NCI-H1930 (cell line): Measurements from ENCODE around the gene AGXT.

Experiments
- DNase-seq, 2 experiments: peaks; one replicate each; lab custom pipeline; 2025; lab: John Stamatoyannopoulos, UW

AGXT gene

DNA sequence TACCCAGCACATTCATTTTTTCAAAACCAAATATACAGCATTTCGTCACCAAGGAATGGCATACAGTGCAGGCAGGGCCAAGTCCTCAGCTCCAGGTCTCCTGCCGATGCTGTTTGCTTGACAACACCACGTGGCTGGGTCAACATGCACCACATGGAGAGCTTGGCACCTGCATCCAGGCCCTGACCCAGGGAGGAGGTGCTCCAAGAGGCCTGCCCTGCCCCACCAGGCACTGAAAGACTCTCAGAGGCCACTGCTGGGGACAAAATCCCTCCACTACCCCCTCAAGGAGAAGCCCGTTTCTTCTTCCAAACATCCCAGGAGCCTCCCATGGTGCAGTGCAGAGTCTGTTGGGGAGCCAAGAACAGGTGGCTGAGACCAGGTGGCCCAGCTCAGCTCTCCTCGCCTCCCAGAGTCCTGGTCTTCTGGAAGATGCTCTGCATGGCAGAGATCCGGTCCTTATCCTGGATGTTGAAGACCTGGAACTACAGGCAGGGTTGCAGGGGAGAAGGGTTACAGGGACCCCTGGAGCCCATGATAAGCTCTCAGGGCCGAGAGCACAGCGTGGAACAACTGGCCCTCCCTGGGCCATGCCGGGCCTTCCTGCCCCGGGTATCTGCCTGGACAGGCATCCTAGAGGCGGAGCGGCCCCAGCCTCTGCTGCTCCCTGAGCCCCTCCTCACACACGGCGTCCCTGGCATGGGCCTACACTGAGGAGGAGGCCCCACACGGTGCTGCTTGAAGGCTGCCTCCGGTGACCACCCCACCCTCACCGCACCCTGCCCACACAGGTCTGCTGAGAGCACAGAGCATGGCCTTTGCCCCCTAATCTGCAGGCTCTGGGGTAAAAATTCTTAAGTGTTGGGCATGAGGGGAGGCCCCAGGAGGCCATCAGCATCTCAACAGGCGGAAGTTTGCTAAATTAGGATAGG is 18.3 kb downstream of the AGXT start:
- no peak for DNase-seq

DNA sequence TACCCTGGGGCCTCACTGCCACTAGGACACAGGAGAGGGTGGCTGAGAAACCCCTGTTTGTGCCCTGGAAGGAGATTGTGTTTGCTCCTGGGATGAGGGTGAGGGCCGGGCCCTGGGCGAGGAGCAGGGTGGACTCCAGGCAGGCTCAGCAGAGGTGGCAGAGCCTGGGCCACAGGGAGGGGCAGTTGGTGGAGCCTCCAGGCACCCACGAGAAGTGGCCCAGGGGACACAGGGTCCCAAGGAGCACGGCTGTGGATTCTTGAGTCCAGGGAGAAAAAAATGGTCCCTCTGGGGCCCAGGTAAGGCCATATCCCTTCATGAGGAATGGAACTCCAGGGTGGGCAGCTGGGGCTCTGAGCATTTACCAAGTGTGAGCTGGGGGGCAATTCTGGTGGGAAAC is 19.0 kb downstream of the AGXT start:
- no peak for DNase-seq

DNA sequence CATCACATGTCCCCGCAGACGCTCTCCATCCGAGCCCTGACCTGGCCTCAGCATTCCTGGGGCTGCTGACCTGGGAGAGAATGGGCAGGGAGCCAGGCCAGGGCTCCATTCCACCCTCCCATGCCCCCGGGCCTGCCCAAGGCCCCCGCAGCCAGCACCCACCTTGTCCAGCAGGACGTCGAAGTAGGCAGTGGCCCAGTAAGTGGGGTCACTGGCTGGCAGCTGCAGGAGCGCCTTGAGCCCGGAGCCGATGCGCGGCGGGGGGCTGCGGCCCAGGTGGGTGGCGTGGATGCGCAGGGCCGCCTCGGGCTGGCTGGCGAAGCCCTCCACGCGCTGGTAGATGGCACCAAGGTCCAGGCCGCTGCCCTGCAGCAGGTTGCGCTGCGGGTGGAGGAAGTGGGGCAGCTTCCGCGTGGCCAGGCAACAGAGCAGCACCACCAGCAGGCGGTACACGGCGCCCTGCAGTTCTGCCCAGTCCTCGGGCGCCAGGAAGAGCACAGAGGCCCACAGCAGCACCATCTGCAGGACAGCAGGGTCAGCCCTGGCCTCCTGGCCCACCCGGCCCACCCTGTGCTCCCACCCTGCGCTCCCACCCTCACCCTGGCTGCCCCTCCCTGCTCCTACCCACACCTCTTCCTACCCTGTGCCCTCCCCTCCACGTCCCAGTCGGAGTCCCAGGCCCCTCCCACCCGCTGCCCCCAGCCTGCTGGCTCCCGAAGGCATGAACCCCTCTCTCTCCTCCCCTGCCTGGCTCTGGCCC is 19.7 kb downstream of the AGXT start:
- DNase-seq = no peak

DNA sequence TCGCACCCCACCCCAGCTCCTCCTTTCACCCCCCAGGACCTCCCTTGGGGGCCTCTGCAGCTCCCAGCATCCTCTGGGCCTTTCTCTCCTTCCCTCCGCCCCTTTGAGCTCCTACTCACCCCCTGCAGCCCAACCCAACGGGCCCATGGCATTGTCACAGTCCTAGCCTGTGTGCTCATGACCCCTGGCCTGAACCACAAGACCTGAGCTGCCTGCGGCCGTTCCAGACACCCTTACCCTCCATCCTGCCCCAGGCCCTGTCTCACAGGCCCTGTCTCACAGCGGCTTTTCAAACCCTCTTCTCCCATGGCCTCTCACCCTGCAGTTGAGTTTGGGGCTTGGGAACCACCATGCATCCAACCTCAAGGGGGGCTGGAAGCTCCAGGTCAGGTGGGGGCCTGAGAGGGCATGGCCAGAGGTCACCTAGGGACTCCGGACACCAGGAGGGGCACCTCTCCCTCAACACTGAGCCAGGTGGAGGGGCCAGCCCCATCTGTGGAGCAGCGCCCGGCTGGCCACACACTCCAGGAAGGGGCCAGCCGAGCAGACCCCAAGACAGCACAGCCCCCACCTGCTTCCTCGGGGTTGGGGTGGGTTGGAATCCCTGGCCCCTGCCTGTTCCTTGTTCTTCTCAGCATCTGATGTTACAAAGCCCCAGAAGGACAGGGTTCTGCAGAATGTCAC is 20.4 kb downstream of the AGXT start:
- no peak for DNase-seq

GRCh38 chr2:240889601-240890560 is 21.3 kb downstream of the AGXT start:
- no peak for DNase-seq

GRCh38 chr2:240890691-240891090 is 22.1 kb downstream of the AGXT start:
- no peak for DNase-seq

DNA sequence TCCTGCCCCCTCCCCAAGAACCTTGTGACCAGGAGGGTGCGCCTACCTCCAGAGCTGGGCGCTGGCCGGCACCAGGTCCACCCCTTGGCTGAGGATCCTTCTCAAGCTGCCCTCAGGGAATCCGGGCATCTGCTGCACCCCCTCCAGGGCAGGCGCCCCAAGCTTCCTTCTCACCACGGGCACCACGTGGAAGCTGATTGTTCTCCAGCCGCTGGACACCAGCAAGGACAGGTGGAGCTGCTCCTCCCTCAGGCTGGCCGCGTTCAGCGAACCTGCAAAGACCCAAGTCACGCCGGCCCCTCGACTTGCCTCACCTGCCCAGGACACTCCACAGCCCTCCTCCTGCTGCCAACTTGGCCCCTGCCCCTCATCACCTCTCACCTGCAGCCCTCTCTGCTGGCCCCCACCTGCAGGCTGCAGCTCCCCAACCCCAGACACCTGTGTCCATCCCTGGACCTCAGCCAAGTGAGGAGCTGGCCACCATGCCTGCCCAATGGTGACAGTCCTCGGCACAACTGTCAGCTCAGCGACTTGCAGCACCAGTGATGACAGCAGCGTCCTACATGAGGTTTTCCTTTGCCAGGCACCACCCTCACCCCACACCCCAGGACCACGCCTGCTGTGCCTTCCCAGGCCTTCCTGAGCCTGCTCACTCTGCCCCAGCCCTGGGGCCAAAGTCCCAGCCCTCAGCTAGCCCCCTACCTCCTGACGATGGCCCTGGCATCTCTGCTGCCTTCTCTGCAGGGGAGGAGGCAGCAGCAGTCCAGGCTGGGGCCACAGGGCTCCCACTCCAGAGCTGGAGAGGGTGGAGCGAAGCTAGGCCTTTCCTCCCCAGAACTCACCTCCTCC is 23.1 kb downstream of the AGXT start:
- DNase-seq = no peak

GRCh38 chr2:240892356-240892755 is 23.7 kb downstream of the AGXT start:
- no peak for DNase-seq

DNA sequence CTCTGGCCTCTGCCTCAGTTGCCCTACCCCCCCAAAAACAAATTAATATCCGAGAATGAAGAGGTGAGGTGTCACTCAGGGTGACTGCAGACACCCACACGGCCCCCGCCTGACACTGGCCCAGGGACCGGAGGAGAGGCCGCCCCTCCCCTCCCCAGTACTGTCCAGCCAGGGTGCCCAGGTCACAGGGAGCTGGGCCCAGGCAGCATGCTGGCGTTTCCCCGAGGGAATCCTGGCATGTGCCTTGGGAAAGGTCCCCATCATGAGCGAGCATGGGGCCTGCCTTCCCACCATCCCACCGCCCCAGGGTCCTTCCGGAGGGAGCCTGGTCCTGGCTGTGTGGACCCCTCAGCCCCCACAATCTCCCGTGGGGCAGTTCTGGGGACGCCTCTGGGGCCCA is 24.3 kb downstream of the AGXT start:
- no peak for DNase-seq

DNA sequence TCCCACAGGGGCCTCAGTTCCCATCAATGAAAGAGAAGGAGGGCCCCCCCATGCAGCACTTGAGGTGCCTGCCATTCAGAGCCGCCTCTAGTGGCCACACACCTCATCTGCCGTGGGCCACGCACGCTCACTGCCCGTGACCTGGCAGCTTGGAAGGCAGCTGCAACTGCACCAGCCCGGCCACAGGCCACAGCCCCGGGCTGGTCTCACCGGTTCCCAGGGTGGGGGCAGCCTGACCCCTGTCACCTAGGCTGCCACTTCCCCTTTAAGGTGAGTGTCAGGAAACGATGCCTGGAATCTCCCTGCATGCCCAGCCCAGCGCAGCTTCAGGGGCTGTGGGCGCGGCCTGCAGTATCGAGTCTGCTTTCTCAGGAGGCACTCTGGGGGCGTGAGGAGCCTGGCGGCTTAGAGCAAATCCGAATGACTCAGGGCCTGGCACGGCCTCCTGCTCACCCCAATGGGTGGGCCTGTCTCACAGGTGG is 24.8 kb downstream of the AGXT start:
- DNase-seq = no peak

DNA sequence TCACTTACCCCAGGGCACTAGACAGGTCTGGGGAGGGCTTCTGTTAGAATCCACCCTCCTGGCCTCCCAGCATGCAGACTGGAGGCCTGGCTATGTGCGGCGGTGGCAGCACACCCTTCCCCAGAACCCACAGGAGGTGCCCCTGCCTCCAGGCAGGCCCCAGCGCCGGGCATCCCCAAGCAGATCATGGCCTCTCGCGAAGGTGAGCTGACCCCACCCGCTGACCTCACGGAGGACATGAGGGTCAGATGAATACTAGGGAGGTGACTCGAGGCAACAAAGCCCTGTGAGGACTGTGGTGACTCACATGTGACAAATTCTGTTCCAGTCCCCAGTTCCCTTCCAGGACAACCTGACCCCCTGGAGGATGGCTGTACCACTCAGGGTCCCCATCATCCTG is 25.4 kb downstream of the AGXT start:
- no peak for DNase-seq

DNA sequence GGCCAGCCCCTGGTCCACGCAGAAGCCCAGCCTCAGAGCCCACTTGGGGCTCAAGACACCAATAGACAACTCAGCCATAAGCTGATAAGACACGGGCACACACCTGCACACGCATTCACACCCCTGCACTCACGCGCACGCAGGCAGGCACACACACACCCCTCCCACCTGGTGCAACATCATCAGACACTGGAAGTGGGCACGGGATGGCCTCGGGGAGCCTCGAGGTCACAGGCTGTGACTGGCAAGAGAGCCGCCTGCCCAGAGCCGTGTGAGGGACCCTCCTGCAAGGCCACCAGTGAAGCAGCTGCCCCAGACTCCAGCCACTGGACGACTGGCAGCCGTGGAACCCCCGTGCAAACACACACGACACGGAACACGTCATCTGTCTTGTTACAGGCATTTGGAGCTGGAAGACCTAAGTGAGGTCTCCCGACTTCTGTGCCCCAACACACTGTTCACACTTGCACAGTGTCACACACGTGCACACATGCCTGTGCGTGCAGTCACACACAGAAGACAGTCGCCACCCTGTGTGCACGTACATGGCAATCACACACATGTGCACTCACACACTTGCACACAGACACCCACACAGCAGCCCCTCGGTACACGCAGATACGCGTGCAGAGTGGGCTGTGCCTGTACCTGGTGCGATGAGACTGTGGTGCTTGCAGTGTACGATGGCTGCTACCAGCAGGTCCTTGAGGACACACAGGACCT is 26.4 kb downstream of the AGXT start:
- no peak for DNase-seq

DNA sequence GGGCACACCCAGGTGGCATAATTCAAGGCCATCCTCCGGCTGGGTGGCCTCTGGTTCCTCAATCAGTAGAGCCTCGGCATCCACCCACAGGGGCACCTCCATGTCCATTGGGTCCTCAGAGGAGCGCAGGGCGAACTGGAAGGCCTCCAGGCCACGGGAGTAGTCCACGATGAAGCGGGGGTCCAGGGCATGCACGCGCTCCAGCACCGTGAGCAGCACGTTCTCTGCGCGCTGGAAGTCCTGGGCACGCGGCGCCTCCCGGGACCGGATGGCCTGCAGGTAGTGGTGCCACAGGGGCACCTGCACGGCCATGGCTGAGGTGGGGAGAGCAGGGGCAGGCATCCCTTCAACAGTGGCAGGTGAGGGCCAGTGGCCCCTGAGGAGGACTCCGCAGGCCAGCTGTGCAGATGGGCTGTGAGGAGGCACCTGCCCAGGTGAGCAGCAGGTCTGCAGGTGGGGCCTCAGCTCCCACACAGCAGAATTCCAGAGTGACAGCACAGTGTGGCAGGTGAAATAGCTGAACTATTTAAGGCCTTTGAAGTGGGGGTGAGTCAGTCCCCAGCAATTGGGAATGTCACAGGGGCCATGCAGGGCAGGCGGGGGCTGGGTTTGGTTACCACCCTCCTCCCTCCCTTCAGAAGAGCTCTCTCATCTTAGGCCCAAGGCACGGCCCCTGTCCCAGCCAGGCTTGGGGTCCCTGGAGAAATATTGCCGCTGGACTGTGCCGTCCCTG is 27.2 kb downstream of the AGXT start, which contains the start of gene MAB21L4:
MAB21L4 (minus strand) TSS at position 501 of the 733 bp plus-strand sequence; CDS start at position 342, 159 bp downstream.
- DNase-seq = no peak

DNA sequence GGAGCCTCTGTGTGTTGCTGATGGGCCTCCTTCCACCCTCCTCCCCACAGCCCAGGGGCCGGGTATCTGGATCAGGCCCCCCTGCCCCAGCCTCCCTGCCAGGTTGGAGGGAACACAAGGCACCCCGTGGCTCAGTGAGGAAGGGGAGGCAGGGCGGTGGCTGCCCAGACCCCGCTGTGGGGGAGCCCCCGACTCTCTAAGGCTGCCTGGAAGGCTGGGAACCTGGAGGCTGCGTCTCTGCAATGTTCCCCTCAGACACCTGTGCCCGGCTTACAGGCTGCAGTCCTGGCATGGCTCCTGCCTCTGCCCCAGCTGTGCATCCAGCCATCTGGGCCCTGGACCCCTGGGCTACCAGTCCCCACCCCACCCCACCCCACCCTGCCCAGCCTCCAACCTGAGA is 27.8 kb downstream of the AGXT start:
- DNase-seq = no peak

- no peak for DNase-seq
Observed at GRCh38 chr2:240896871-240897692, 28.5 kb downstream of the AGXT start.

- no peak for DNase-seq
Observed at GRCh38 chr2:240898108-240898730, 29.6 kb downstream of the AGXT start.

- DNase-seq = no peak
Observed at GRCh38 chr2:240898731-240899467, 30.3 kb downstream of the AGXT start.
